Measurements from ENCODE around the gene EPO.
"Not testable (repeated sequence)": the region's sequence is repeated elsewhere in the genome, so short reads cannot be mapped to it uniquely, and the experiment has no call there.

EPO gene

DNA sequence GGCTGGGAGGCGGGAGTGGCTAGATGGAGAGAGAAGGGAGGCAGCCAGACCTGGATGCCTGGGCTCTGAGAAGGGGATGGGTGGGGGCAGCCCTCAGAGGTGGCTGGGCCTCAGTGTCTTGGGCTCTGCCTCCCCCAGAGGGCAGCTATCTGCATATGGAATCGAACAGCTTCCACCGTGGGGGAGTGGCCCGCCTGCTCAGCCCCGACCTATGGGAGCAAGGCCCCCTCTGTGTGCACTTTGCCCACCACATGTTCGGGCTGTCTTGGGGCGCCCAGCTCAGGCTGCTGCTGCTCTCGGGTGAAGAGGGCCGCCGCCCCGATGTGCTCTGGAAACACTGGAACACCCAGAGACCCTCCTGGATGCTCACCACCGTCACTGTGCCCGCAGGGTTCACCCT, 16.4 kb downstream of the EPO start:
- no peak for DNase-seq (ENCODE audit: low read depth)

- no peak for DNase-seq (ENCODE audit: low read depth)
Observed at GRCh38 chr7:100739934-100740333, 19.7 kb downstream of the EPO start.

GRCh38 chr7:100744605-100745004, 24.3 kb downstream of the EPO start:
- no peak for DNase-seq (ENCODE audit: low read depth)

- peak; percentile 14 for DNase-seq (ENCODE audit: low read depth)
Observed at GRCh38 chr7:100745184-100745583, 24.9 kb downstream of the EPO start.

- DNase-seq (ENCODE audit: low read depth): no peak
Observed at GRCh38 chr7:100752994-100753393, 32.7 kb downstream of the EPO start.

DNA sequence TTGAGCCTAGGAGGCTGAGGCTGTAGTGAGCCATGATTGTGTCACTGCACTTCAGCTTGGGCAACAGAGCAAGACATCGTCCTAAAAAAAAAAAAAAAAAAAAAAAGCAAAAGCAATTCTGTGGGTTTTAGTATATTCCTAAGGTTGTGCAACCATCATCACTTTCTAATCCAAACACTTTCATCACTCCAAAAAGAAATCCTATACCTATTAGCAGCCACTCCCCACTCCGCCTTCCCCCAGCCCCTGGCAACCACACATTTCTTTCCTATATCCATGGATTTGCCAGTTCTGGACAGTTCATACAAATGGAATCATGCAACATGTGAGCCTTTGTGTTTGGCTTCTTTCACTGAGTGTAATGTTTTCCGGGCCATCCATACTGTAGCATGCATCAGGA, 33.5 kb downstream of the EPO start:
- no peak for DNase-seq (ENCODE audit: low read depth)

DNA sequence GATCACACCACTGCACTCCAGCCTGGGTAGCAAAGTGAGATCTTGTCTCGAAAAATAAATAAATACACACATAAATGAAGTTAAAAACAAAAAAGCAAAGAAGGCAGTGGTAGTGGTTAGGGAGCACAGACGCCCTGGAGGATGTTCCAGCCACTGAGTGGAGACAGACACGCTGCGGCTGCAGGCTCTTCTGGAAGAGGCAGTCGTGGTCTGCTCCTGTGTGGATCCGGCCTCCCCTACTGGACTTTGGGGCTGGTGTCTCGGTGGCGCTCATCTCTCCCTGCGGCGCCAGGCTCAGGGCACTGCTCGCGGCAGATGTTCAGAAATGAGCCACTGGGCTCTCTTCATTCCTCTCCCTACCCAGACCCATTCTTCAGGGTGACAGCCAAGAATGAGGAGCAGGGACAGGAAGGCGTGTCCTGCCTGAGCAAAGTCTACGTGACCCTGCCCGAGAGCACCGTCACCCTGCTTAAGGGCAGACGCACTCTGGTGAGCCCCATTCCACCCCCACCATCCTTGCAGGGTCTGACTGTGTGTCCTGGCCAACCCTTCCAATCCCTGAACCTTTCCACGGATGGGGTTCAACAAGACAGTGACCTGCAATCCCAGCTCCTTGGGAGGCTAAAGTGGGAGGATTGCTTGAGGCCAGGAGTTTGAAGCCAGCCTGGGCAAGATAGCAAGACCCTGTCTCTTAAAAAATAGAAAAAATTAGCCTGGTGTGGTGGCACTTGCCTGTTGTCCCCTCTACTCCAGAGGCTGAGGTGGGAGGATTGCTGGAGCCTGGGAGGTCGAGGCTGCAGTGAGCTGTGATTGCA, 39.3 kb downstream of the EPO start:
- no peak for DNase-seq (ENCODE audit: low read depth)

DNA sequence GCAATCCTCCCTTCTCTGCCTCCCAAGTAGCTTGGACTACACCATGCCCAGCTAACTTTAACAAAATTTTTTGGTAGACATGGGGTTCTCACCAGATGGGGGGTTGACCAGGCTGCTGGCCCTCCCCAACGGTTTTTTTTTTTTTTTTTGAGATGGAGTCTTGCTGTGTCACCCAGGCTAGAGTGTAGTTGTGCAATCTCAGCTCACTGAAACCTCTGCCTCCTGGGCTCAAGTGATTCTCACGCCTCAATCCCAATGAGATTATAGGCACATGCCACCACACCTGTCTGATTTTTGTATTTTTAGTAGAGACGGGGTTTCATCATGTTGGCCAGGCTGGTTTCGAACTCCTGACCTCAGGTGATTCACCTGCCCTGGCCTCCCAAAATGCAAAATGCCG, 42.6 kb downstream of the EPO start:
- DNase-seq (ENCODE audit: low read depth): not testable (repeated sequence)

- no peak for DNase-seq (ENCODE audit: low read depth)
Observed at GRCh38 chr7:100763556-100764140, 43.4 kb downstream of the EPO start.

- DNase-seq (ENCODE audit: low read depth): no peak
Observed at GRCh38 chr7:100764841-100765240, 44.6 kb downstream of the EPO start.

DNA sequence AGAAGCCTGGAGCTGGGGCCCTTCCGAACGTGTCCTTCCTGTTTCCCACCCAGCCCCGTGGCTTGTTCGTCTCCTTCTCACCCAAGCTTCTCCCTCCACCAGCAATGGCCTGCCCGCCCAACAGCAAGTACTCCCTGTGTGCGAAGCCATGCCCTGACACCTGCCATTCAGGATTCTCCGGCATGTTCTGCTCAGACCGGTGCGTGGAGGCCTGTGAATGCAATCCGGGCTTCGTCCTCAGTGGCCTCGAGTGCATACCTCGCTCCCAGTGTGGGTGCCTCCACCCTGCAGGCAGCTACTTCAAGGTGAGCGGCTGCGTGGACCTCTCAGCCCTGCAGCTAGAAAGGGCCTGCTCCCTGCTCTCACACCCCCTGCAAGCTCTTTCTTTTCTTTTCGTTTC, 45.0 kb downstream of the EPO start:
- no peak for DNase-seq (ENCODE audit: low read depth)

- DNase-seq (ENCODE audit: low read depth): no peak
Observed at GRCh38 chr7:100768784-100769183, 48.5 kb downstream of the EPO start.

Measured in GM04504 (cell line).